ENCODE data around the gene MOK.
A peak's percentile ranks its signal among the peaks of the same experiment; 100 is the strongest.

MOK gene

GRCh38 chr14:102319351-102320032 lies 14.5 kb upstream of the MOK start, which contains the start of gene ZNF839:
Gene ZNF839 (plus strand): TSS chr14:102319746. CDS start chr14:102319766, 20 bp downstream.
- H4K12ac ChIP-seq (ENCODE audit: low read depth, low read length): peak within 1 kb of the TSS; percentile 69
- H3K79me1 ChIP-seq (ENCODE audit: low read length): peaks cover 10% of the 10 kb centered on the region
- DNase-seq: peak; percentile 86 to 90
- peak within 1 kb of the TSS; percentile 21 for H2BK12ac ChIP-seq (ENCODE audit: low read length)
- peak within 1 kb of the TSS; percentile 81 for H4K91ac ChIP-seq (ENCODE audit: low read depth, low read length)
- peak within 1 kb of the TSS; percentile 67 for H2AFZ ChIP-seq (ENCODE audit: insufficient read depth, low read length, poor library complexity)
- peak within 1 kb of the TSS; percentile 60 for H3K4ac ChIP-seq (ENCODE audit: low read depth, low read length)
- no peaks in the 10 kb centered on the region for H3K27me3 ChIP-seq (ENCODE audit: insufficient read depth, low read length)
- H3K23ac ChIP-seq (ENCODE audit: low read length): no peak within 1 kb of the TSS
- peak within 1 kb of the TSS; percentile 14 for H2AK5ac ChIP-seq (ENCODE audit: low read length)
- peak within 1 kb of the TSS; percentile 67 for H2BK120ac ChIP-seq (ENCODE audit: insufficient read depth, low read length, poor library complexity)
- peak within 1 kb of the TSS; percentile 82 for H3K14ac ChIP-seq (ENCODE audit: low read length)
- H3K4me1 ChIP-seq (ENCODE audit: control insufficient read depth in 1 of 2, insufficient read depth in 2 of 2, low read length in 2 of 2): peaks cover 8 to 11% of the 10 kb centered on the region in 2 experiments
- peak within 1 kb of the TSS; percentile 81 for H3K4me2 ChIP-seq (ENCODE audit: low read length)
- H3K9ac ChIP-seq (ENCODE audit: low read length): peak within 1 kb of the TSS; percentile 97
- no CpG with 5 or more reads among the region's 71 CpGs for WGBS (ENCODE audit: extremely low coverage, insufficient coverage, insufficient read length)
- no peaks in the 10 kb centered on the region for H3K9me3 ChIP-seq (ENCODE audit: insufficient read depth, low read depth, low read length)
- peak within 1 kb of the TSS; percentile 67 for H2BK5ac ChIP-seq (ENCODE audit: low read depth, low read length, poor library complexity)
- H4K8ac ChIP-seq (ENCODE audit: low read depth, low read length): peak within 1 kb of the TSS; percentile 95
- peak within 1 kb of the TSS; percentile 83 for H3K4me3 ChIP-seq (ENCODE audit: low read depth, low read length)
- H3K27ac ChIP-seq (ENCODE audit: low read depth, low read length): peak within 1 kb of the TSS; percentile 14
- peaks cover 0 to 4% of the 10 kb centered on the region in 2 experiments for H3K36me3 ChIP-seq (ENCODE audit: control insufficient read depth in 1 of 2, insufficient read depth in 2 of 2, low read length in 2 of 2)
- peak within 1 kb of the TSS; percentile 71 for H3K18ac ChIP-seq (ENCODE audit: low read length)
- peaks cover 8% of the 10 kb centered on the region for H3K79me2 ChIP-seq (ENCODE audit: control insufficient read depth, insufficient read depth, low read length, poor library complexity)

GRCh38 chr14:102318781-102319276 lies 13.9 kb upstream of the MOK start:
- Histone ChIP-seq H3K9me3 (ENCODE audit: insufficient read depth, low read depth, low read length) (no peaks in the 10 kb centered on the region), H3K14ac (ENCODE audit: low read length) (peak overlapping the region; percentile 82), H2BK12ac (ENCODE audit: low read length) (peak overlapping the region; percentile 21), H2BK5ac (ENCODE audit: low read depth, low read length, poor library complexity) (no peak overlapping the region), H3K18ac (ENCODE audit: low read length) (no peak overlapping the region), H3K79me2 (ENCODE audit: control insufficient read depth, insufficient read depth, low read length, poor library complexity) (peaks cover 8% of the 10 kb centered on the region), H2AK5ac (ENCODE audit: low read length) (peak overlapping the region; percentile 14), H3K4me1 (ENCODE audit: control insufficient read depth in 1 of 2, insufficient read depth in 2 of 2, low read length in 2 of 2) (peaks cover 8 to 11% of the 10 kb centered on the region in 2 experiments), H4K8ac (ENCODE audit: low read depth, low read length) (peak overlapping the region; percentile 94), H4K91ac (ENCODE audit: low read depth, low read length) (peak overlapping the region; percentile 78), H2BK120ac (ENCODE audit: insufficient read depth, low read length, poor library complexity) (no peak overlapping the region), H4K12ac (ENCODE audit: low read depth, low read length) (peak overlapping the region; percentile 69), H3K4ac (ENCODE audit: low read depth, low read length) (no peak overlapping the region), H3K36me3 (ENCODE audit: control insufficient read depth in 1 of 2, insufficient read depth in 2 of 2, low read length in 2 of 2) (peaks cover 0 to 4% of the 10 kb centered on the region in 2 experiments), H3K9ac (ENCODE audit: low read length) (no peak overlapping the region), H3K4me2 (ENCODE audit: low read length) (peak overlapping the region; percentile 81), H2AFZ (ENCODE audit: insufficient read depth, low read length, poor library complexity) (peak overlapping the region; percentile 67), H3K79me1 (ENCODE audit: low read length) (peaks cover 10% of the 10 kb centered on the region), H3K4me3 (ENCODE audit: low read depth, low read length) (no peak overlapping the region), H3K23ac (ENCODE audit: low read length) (no peak overlapping the region), H3K27me3 (ENCODE audit: insufficient read depth, low read length) (no peaks in the 10 kb centered on the region), H3K27ac (ENCODE audit: low read depth, low read length) (no peak overlapping the region)
- WGBS (ENCODE audit: extremely low coverage, insufficient coverage, insufficient read length): no CpG with 5 or more reads among the region's 15 CpGs
- no peak for DNase-seq

GRCh38 chr14:102317564-102318248 lies 12.7 kb upstream of the MOK start:
- Histone ChIP-seq H3K4me2 (ENCODE audit: low read length) (peak overlapping the region; percentile 85), H3K36me3 (ENCODE audit: control insufficient read depth in 1 of 2, insufficient read depth in 2 of 2, low read length in 2 of 2) (peaks cover 0 to 4% of the 10 kb centered on the region in 2 experiments)

GRCh38 chr14:102316743-102317563 lies 12.0 kb upstream of the MOK start:
- no CpG with 5 or more reads among the region's 54 CpGs for WGBS (ENCODE audit: extremely low coverage, insufficient coverage, insufficient read length)
- H2AK5ac ChIP-seq (ENCODE audit: low read length): no peak overlapping the region
- H2BK120ac ChIP-seq (ENCODE audit: insufficient read depth, low read length, poor library complexity): peak overlapping the region; percentile 64
- peak overlapping the region; percentile 62 for H3K9ac ChIP-seq (ENCODE audit: low read length)
- peaks cover 8% of the 10 kb centered on the region for H3K79me2 ChIP-seq (ENCODE audit: control insufficient read depth, insufficient read depth, low read length, poor library complexity)
- peaks cover 10% of the 10 kb centered on the region for H3K79me1 ChIP-seq (ENCODE audit: low read length)
- peaks cover 0 to 2% of the 10 kb centered on the region in 2 experiments for H3K36me3 ChIP-seq (ENCODE audit: control insufficient read depth in 1 of 2, insufficient read depth in 2 of 2, low read length in 2 of 2)
- H4K12ac ChIP-seq (ENCODE audit: low read depth, low read length): peak overlapping the region; percentile 7
- H3K27ac ChIP-seq (ENCODE audit: low read depth, low read length): peak overlapping the region; percentile 67
- H4K8ac ChIP-seq (ENCODE audit: low read depth, low read length): peak overlapping the region; percentile 80
- H3K27me3 ChIP-seq (ENCODE audit: insufficient read depth, low read length): no peaks in the 10 kb centered on the region
- DNase-seq: peak; percentile 91 to 94
- peaks cover 8 to 11% of the 10 kb centered on the region in 2 experiments for H3K4me1 ChIP-seq (ENCODE audit: control insufficient read depth in 1 of 2, insufficient read depth in 2 of 2, low read length in 2 of 2)
- H2AFZ ChIP-seq (ENCODE audit: insufficient read depth, low read length, poor library complexity): peak overlapping the region; percentile 64
- peak overlapping the region; percentile 91 for H3K4me2 ChIP-seq (ENCODE audit: low read length)
- H2BK12ac ChIP-seq (ENCODE audit: low read length): peak overlapping the region; percentile 52
- peak overlapping the region; percentile 76 for H3K4me3 ChIP-seq (ENCODE audit: low read depth, low read length)
- H3K9me3 ChIP-seq (ENCODE audit: insufficient read depth, low read depth, low read length): no peaks in the 10 kb centered on the region
- peak overlapping the region; percentile 43 for H3K18ac ChIP-seq (ENCODE audit: low read length)
- H4K91ac ChIP-seq (ENCODE audit: low read depth, low read length): peak overlapping the region; percentile 77
- no peak overlapping the region for H3K4ac ChIP-seq (ENCODE audit: low read depth, low read length)
- H2BK5ac ChIP-seq (ENCODE audit: low read depth, low read length, poor library complexity): peak overlapping the region; percentile 42
- no peak overlapping the region for H3K23ac ChIP-seq (ENCODE audit: low read length)
- H3K14ac ChIP-seq (ENCODE audit: low read length): peak overlapping the region; percentile 73

More at GRCh38 chr14:102317564-102318248, 12.7 kb upstream of the MOK start:
- Histone ChIP-seq H4K8ac (ENCODE audit: low read depth, low read length) (no peak overlapping the region), H2BK12ac (ENCODE audit: low read length) (no peak overlapping the region), H2AK5ac (ENCODE audit: low read length) (no peak overlapping the region), H2BK5ac (ENCODE audit: low read depth, low read length, poor library complexity) (no peak overlapping the region), H4K91ac (ENCODE audit: low read depth, low read length) (no peak overlapping the region), H4K12ac (ENCODE audit: low read depth, low read length) (no peak overlapping the region), H3K27ac (ENCODE audit: low read depth, low read length) (peak overlapping the region; percentile 67), H3K23ac (ENCODE audit: low read length) (no peak overlapping the region), H3K4ac (ENCODE audit: low read depth, low read length) (no peak overlapping the region), H3K4me3 (ENCODE audit: low read depth, low read length) (peak overlapping the region; percentile 76), H3K18ac (ENCODE audit: low read length) (no peak overlapping the region), H3K4me1 (ENCODE audit: control insufficient read depth in 1 of 2, insufficient read depth in 2 of 2, low read length in 2 of 2) (peaks cover 8 to 11% of the 10 kb centered on the region in 2 experiments), H3K79me2 (ENCODE audit: control insufficient read depth, insufficient read depth, low read length, poor library complexity) (peaks cover 8% of the 10 kb centered on the region), H2AFZ (ENCODE audit: insufficient read depth, low read length, poor library complexity) (peak overlapping the region; percentile 0), H3K27me3 (ENCODE audit: insufficient read depth, low read length) (no peaks in the 10 kb centered on the region), H3K9ac (ENCODE audit: low read length) (no peak overlapping the region), H3K79me1 (ENCODE audit: low read length) (peaks cover 10% of the 10 kb centered on the region), H2BK120ac (ENCODE audit: insufficient read depth, low read length, poor library complexity) (no peak overlapping the region), H3K9me3 (ENCODE audit: insufficient read depth, low read depth, low read length) (no peaks in the 10 kb centered on the region), H3K14ac (ENCODE audit: low read length) (no peak overlapping the region)
- WGBS (ENCODE audit: extremely low coverage, insufficient coverage, insufficient read length): no CpG with 5 or more reads among the region's 12 CpGs
- DNase-seq: peak; percentile 85 to 93

Data from trophoblast cell (in vitro differentiated cells and primary cell).